Measurements from ENCODE around the gene ZNF260.
A peak's percentile ranks its signal among the peaks of the same experiment; 100 is the strongest.

ZNF260 gene

GRCh38 chr19:36489118-36489919 is 38.8 kb downstream of the ZNF260 start, which contains the start of gene ZNF566:
ZNF566 (minus strand) TSS chr19:36489561; CDS start chr19:36476557, 13,004 bp downstream.
- peak; percentile 95 for DNase-seq

- peak; percentile 57 for DNase-seq
Observed at GRCh38 chr19:36488846-36489117, 39.3 kb downstream of the ZNF260 start.

- DNase-seq = peak; percentile 4
Observed at GRCh38 chr19:36488118-36488845, 39.8 kb downstream of the ZNF260 start.

- DNase-seq = no peak
Observed at GRCh38 chr19:36483653-36484052, 44.4 kb downstream of the ZNF260 start.

GRCh38 chr19:36482876-36483275 is 45.2 kb downstream of the ZNF260 start:
- DNase-seq = no peak

All from stimulated activated CD4-positive, alpha-beta T cell treated with anti-CD3 and anti-CD28 coated beads, Interleukin-15, amount 100 ng/mL, for 24 hours (primary cell).